Measurements from ENCODE around the gene MCUB. TPM values are rescaled to one million over a fixed set of nuclear protein-coding genes. Genes with fewer than 3 reads are reported as not detected.

MCUB gene
- total and polyA plus RNA-seq, 2 of the 13 experiments (the other 11 are each of a cell fraction or from before 2014, with no cell fraction given): 0.95 to 2.2 TPM

GRCh38 chr4:109574931-109575804, 15.1 kb downstream of the MCUB start:
- no peaks in the 10 kb centered on the region for H4K20me1 ChIP-seq (ENCODE audit: insufficient read depth, low read length)
- no peaks in the 10 kb centered on the region for H3K9me3 ChIP-seq (ENCODE audit: low read length)
- no peak overlapping the region for H3K4me3 ChIP-seq (replicated peaks in 1 of 3; ENCODE audit: insufficient read depth in 1 of 3, low read depth in 2 of 3, low read length in 3 of 3)
- no peaks in the 10 kb centered on the region for H3K27me3 ChIP-seq (ENCODE audit: control insufficient read depth in 1 of 2, insufficient read depth in 2 of 2, low read length in 2 of 2)
- no peaks in the 10 kb centered on the region for H3K79me2 ChIP-seq (ENCODE audit: insufficient read depth, low read length)
- no peak overlapping the region for H3K4me2 ChIP-seq (ENCODE audit: low read depth, low read length)
- no peak overlapping the region for H2AFZ ChIP-seq (ENCODE audit: low read length)
- ATAC-seq: no peak
- ChIA-PET POLR2A (no interaction called here), CTCF (ENCODE audit: low intra/inter-chr PET ratio, low total read pairs) (no interaction called here)
- DNase-seq (ENCODE audit: low spot score): no peak
- BruUV-seq (replicated peaks): no TSS peak
- no peak for TF ChIP-seq RORA (CRISPR knock-in tag; IDR thresholded peaks at IDR 0.05)
- TF ChIP-seq ZNF251 (CRISPR knock-in tag; IDR thresholded peaks at IDR 0.05): no peak
- TF ChIP-seq ARNT2 (CRISPR knock-in tag; IDR thresholded peaks at IDR 0.05; ENCODE audit: low read depth): no peak
- no peak for TF ChIP-seq ZNF850 (CRISPR knock-in tag; conservative IDR thresholded peaks at IDR 0.05)
- no peak for TF ChIP-seq ZNF782 (CRISPR knock-in tag; IDR thresholded peaks at IDR 0.05; ENCODE audit: borderline replicate concordance)
- TF ChIP-seq, protein P1, sequence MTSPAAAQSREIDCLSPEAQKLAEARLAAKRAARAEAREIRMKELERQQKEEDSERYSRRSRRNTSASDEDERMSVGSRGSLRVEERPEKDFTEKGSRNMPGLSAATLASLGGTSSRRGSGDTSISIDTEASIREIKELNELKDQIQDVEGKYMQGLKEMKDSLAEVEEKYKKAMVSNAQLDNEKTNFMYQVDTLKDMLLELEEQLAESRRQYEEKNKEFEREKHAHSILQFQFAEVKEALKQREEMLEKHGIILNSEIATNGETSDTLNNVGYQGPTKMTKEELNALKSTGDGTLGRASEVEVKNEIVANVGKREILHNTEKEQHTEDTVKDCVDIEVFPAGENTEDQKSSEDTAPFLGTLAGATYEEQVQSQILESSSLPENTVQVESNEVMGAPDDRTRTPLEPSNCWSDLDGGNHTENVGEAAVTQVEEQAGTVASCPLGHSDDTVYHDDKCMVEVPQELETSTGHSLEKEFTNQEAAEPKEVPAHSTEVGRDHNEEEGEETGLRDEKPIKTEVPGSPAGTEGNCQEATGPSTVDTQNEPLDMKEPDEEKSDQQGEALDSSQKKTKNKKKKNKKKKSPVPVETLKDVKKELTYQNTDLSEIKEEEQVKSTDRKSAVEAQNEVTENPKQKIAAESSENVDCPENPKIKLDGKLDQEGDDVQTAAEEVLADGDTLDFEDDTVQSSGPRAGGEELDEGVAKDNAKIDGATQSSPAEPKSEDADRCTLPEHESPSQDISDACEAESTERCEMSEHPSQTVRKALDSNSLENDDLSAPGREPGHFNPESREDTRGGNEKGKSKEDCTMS (CRISPR knock-in tag; conservative IDR thresholded peaks at IDR 0.05): no peak
- no peak for TF ChIP-seq PRPF4 (IDR thresholded peaks at IDR 0.05; ENCODE audit: low read depth, low read length, poor library complexity, severe bottlenecking)
- no peak for TF ChIP-seq CHD2 (IDR thresholded peaks at IDR 0.05; ENCODE audit: low read depth, low read length)
- no peak for TF ChIP-seq SRY (CRISPR knock-in tag; IDR thresholded peaks at IDR 0.05)
- no peak for TF ChIP-seq PHB2 (IDR thresholded peaks at IDR 0.05; ENCODE audit: partially characterized antibody)
- no peak for TF ChIP-seq ATF7 (IDR thresholded peaks at IDR 0.05)
- no peak for TF ChIP-seq ATF7 (CRISPR knock-in tag; IDR thresholded peaks at IDR 0.05)
- TF ChIP-seq ZNF777 (CRISPR knock-in tag; IDR thresholded peaks at IDR 0.05): no peak
- TF ChIP-seq ZNF644 (CRISPR knock-in tag; IDR thresholded peaks at IDR 0.05; ENCODE audit: low read depth): no peak
- H3K27ac ChIP-seq (ENCODE audit: extremely low read length, insufficient read depth, low read length): no peak overlapping the region
- H3K4me1 ChIP-seq (ENCODE audit: insufficient read depth, low read length): no peaks in the 10 kb centered on the region
- 65% methylated on average over 7 of the region's 7 CpGs for WGBS (ENCODE audit: low lambda C conversion rate)
- no peaks in the 10 kb centered on the region for H3K36me3 ChIP-seq (replicated peaks in 1 of 2; ENCODE audit: control insufficient read depth in 1 of 2, insufficient read depth in 2 of 2, low read length in 2 of 2)
- no peak for FAIRE-seq
- intact Hi-C loops (cut with micrococcal nuclease; ENCODE audit: unreplicated experiment): loop anchor here (5.0 kb wide), 1 partner anchor 153 kb away; no protein-coding TSS in a partner anchor
- in situ Hi-C loops (cut with HindIII; ENCODE audit: extremely low pct_ligation_motif_present, low pct_unique_long_range_greater_than_20kb): loop anchor here (25.0 kb wide), 1 partner anchor 237 kb away; the partner anchor contains the start of genes CFI and GAR1
- no peak overlapping the region for H3K9ac ChIP-seq (ENCODE audit: insufficient read depth, low read depth, low read length)
